Gastrocnemius medialis (tissue), 4 donors: ENCODE data around the gene CHI3L2. TPM values are rescaled to one million over a fixed set of nuclear protein-coding genes. Genes with fewer than 3 reads are reported as not detected.

ENCODE experiments used
- ATAC-seq, 2 donors: fragments of 150-250 bp; one replicate each; pipeline ENCODE4 v1.9.1; 2016
- DNase-seq, 2 donors: peaks; one replicate each; pipeline ENCODE4 v3.0.0-alpha.2; 2019
- H3K27ac ChIP-seq, 4 donors: fragments of 200-600 bp; sonication (generic); 1 replicate in 1 of 4; 2 replicates in 3 of 4; pipeline ENCODE4 v1.5.1; 2016 to 2018; ENCODE audit warnings: mild to moderate bottlenecking in 2 of 4, moderate library complexity in 1 of 4
- H3K27me3 ChIP-seq, 3 donors: fragments of 200-600 bp; sonication (generic) in 2 of 3; 1 replicate in 1 of 3; 2 replicates in 2 of 3; pipeline versions ENCODE4 v1.5.1 to v1.6.0; 2016 to 2019; ENCODE audit warnings: mild to moderate bottlenecking in 1 of 3, moderate library complexity in 1 of 3
- H3K36me3 ChIP-seq, 2 donors: fragments of 200-600 bp; sonication (generic) in 1 of 2; one replicate each; pipeline ENCODE4 v1.5.1; 2017 to 2018
- H3K4me1 ChIP-seq, 2 donors: fragments of 200-600 bp; sonication (generic) in 1 of 2; one replicate each; pipeline ENCODE4 v1.5.1; 2016 to 2017; ENCODE audit warnings: mild to moderate bottlenecking in 2 of 2
- H3K4me3 ChIP-seq, 4 donors: fragments of 200-600 bp; sonication (generic) in 3 of 4; 1 replicate in 1 of 4; 2 replicates in 3 of 4; pipeline ENCODE4 v1.5.1; 2016 to 2019; ENCODE audit warnings: mild to moderate bottlenecking in 2 of 4
- H3K9me3 ChIP-seq, 3 donors: fragments of 200-600 bp; sonication (generic) in 2 of 3; 1 replicate in 1 of 3; 2 replicates in 2 of 3; pipeline ENCODE4 v1.5.1; 2016 to 2019
- POLR2A ChIP-seq, 2 donors: fragments of 450-650 bp; IDR thresholded peaks; one replicate each; pipeline ENCODE4 v1.6.1; 2017; ENCODE audit warnings: antibody characterized with exemption in 2 of 2, mild to moderate bottlenecking in 2 of 2, moderate library complexity in 2 of 2
- in situ Hi-C, 4 donors: fragments of 200-750 bp; cut with MboI; loops; one replicate each; pipeline versions ENCODE4 v1.15.0 to v1.8.0; 2017; ENCODE audit warnings: low sequenced_read_pairs in 4 of 4
- intact Hi-C: fragments of 100-400 bp; cut with DNase I; formaldehyde crosslinking; loops from one replicate; pipeline ENCODE4 v1.15.1; 2023; ENCODE audit warnings: low total_unique reads
- total RNA-seq, 4 donors: library from RNA; depleted of rRNA; stranded (reverse); fragments of >200 nt; gene quantifications; one replicate each; pipeline versions ENCODE4 v1.1.0 to v1.2.3, GENCODE V29; 2016
- TF ChIP-seq, protein P1 (sequence below), 5 experiments: fragments of 450-650 bp in 3 of 5; fragments of 200-600 bp in 2 of 5; sonication (generic) in 2 of 5; IDR thresholded peaks in 4 of 5; conservative IDR thresholded peaks in 1 of 5; 1 replicate in 4 of 5; 2 replicates in 1 of 5; pipeline ENCODE4 v1.5.1; 2016 to 2019; ENCODE audit warnings: antibody characterized with exemption in 5 of 5, mild to moderate bottlenecking in 3 of 5, moderate library complexity in 3 of 5

Gene CHI3L2
- total RNA-seq, 4 donors from 2014 or later, result 0.40 to 2.3 (median 1.9) TPM; not detected in 1

DNA sequence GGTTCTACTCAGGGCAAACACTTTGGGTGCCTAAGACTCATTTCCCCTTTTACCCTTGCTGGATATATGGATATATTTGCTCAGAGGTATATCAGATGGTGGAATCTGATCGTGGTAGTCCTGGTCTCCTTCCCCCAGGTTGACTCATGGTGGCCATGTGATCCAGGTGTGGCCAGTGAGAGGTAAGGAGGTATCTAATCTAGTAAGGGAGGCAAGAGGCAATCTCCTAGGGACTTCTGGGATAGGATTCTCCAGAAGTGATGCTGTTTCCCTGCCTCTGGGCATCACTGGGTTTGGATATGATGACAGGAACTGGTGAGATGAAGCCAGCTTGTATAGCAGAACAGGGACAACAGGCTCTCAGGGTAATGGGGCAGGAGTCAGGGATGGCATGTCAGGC, 18.6 kb upstream of the CHI3L2 start:
- no peak overlapping the region for H3K27ac ChIP-seq
- no peak for DNase-seq
- no peaks in the 10 kb centered on the region for H3K9me3 ChIP-seq
- no peak for TF ChIP-seq POLR2A (IDR thresholded peaks at IDR 0.05)
- H3K36me3 ChIP-seq, result no peaks in the 10 kb centered on the region
- no peak for ATAC-seq
- H3K4me1 ChIP-seq, result peaks cover 0 to 2% of the 10 kb centered on the region in 2 donors
- H3K27me3 ChIP-seq, result peaks cover 17 to 31% (median 25%) of the 10 kb centered on the region in 3 donors
- H3K4me3 ChIP-seq, result no peak overlapping the region
- in situ Hi-C loops (no loop called here), intact Hi-C loops (no loop called here)

DNA sequence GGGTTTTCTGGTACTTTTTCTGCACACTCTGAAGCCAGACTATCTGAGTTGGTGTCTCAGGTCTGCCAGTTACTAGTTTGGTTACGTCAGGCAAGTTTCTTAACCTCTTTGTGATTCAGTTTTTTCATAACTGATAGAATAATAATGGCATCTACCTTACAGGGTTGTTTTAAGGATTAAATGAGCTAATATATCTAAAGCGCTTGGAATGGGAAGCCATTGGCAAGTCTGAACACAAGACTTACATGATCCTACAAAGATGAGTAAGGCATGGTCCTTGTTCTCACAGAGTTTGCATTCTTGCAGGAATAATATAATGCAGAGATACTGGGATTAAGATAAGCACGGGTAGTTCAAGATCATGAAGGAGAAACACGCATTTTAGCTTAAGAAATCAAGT, 17.9 kb upstream of the CHI3L2 start:
- Histone ChIP-seq H3K4me1 (no peaks in the 10 kb centered on the region), H3K36me3 (no peaks in the 10 kb centered on the region), H3K9me3 (no peaks in the 10 kb centered on the region), H3K4me3 (no peak overlapping the region), H3K27me3 (peaks cover 12 to 24% (median 18%) of the 10 kb centered on the region in 3 donors), H3K27ac (no peak overlapping the region)
- ATAC-seq (no peak), DNase-seq (no peak)
- intact Hi-C loops (no loop called here), in situ Hi-C loops (no loop called here)
- TF ChIP-seq, protein P1, sequence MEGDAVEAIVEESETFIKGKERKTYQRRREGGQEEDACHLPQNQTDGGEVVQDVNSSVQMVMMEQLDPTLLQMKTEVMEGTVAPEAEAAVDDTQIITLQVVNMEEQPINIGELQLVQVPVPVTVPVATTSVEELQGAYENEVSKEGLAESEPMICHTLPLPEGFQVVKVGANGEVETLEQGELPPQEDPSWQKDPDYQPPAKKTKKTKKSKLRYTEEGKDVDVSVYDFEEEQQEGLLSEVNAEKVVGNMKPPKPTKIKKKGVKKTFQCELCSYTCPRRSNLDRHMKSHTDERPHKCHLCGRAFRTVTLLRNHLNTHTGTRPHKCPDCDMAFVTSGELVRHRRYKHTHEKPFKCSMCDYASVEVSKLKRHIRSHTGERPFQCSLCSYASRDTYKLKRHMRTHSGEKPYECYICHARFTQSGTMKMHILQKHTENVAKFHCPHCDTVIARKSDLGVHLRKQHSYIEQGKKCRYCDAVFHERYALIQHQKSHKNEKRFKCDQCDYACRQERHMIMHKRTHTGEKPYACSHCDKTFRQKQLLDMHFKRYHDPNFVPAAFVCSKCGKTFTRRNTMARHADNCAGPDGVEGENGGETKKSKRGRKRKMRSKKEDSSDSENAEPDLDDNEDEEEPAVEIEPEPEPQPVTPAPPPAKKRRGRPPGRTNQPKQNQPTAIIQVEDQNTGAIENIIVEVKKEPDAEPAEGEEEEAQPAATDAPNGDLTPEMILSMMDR (IDR thresholded peaks at IDR 0.05 in 4 of 5, conservative IDR thresholded peaks at IDR 0.05 in 1 of 5), result no peak
- TF ChIP-seq POLR2A (IDR thresholded peaks at IDR 0.05), result no peak

DNA sequence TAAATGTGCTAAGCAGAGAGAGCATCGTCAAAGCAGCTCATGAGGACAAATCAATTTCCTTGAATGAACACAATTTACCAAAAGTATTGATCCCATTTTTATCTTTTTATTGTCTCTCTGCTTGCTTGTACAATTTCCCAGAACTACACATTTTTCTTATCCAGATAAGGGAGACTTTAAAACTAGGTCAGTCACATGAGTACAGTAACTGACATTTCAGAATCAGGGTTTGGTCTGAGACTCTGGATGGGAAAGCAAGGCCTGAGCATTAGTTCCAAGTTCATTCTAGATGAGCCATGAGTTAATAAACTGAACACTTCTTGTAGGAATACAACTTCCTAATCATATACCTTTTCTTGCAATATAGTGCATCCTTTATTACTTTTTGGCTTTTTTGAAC, 15.6 kb upstream of the CHI3L2 start:
- in situ Hi-C loops (no loop called here), intact Hi-C loops (no loop called here)
- TF ChIP-seq POLR2A (IDR thresholded peaks at IDR 0.05), result no peak
- TF ChIP-seq, protein P1 (IDR thresholded peaks at IDR 0.05 in 4 of 5, conservative IDR thresholded peaks at IDR 0.05 in 1 of 5), result no peak
- no peaks in the 10 kb centered on the region for H3K4me1 ChIP-seq
- peaks cover 0 to 7% (median 3%) of the 10 kb centered on the region in 3 donors for H3K27me3 ChIP-seq
- DNase-seq (no peak), ATAC-seq (no peak)
- H3K9me3 ChIP-seq, result no peaks in the 10 kb centered on the region
- H3K36me3 ChIP-seq, result no peaks in the 10 kb centered on the region
- H3K27ac ChIP-seq, result no peak overlapping the region
- H3K4me3 ChIP-seq, result no peak overlapping the region

DNA sequence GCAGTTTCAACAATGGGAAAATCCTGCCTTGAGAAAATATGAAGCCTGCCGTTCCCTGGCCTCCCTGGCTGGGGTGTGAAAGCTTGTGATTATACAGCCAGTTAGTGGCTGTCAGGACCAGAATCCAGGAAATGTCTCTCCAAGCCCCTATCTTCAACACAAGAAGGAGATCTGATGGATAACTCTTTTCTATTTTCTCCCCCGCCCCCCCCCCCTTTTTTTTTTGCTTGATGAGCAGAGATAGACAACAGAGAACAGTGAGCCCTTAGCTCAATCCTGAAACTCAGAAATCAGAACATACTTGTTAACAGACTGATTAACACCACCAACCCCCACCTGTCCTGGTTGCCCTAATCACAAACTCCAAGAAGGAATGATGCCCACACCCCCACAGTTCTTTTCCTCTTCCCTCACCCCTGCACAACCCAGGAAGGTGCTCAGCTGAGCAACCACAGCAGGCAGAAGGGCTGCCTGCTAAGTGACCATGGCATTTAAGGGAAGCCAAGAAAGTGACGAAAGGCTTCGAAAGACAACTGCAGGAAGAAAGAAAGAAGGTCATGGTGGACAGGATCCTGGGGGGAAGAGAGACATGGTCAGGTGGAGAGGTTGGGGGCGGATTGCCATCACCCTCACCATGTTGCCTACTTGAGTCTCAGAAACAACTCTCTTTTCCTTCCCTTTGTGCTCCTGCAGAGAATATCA, 14.7 kb upstream of the CHI3L2 start:
- Histone ChIP-seq H3K27ac (no peak overlapping the region), H3K36me3 (no peaks in the 10 kb centered on the region), H3K9me3 (no peaks in the 10 kb centered on the region), H3K4me1 (no peaks in the 10 kb centered on the region), H3K27me3 (peaks cover 0 to 4% (median 3%) of the 10 kb centered on the region in 3 donors), H3K4me3 (no peak overlapping the region)
- in situ Hi-C loops, result no loop called here
- TF ChIP-seq POLR2A (IDR thresholded peaks at IDR 0.05), result no peak
- TF ChIP-seq, protein P1 (IDR thresholded peaks at IDR 0.05 in 4 of 5, conservative IDR thresholded peaks at IDR 0.05 in 1 of 5), result no peak
- no peak for DNase-seq
- ATAC-seq, result no peak
- intact Hi-C loops, result no loop called here

DNA sequence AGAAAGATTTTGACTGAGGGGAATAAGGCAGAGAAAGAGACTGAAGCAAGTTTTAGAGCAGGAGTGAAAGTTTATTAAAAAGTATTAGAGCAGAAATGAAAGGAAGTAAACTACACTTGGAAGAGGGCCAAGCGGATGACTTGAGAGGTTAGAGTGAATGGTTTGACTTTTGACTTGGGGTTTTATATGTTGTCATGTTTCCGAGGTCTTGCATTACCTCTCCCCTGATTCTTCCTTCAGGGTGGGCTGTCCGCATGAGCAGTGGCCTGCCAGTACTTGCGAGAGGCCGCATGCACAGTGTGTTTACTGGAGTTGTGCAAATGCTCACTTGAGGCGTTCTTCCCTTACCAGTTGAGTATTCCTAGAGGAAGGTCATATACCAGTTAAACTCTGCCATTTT, 14.1 kb upstream of the CHI3L2 start:
- intact Hi-C loops (no loop called here), in situ Hi-C loops (no loop called here)
- ATAC-seq (no peak), DNase-seq (no peak)
- H3K4me1 ChIP-seq, result no peaks in the 10 kb centered on the region
- H3K27ac ChIP-seq, result no peak overlapping the region
- no peak overlapping the region for H3K4me3 ChIP-seq
- peaks cover 0 to 3% (median 2%) of the 10 kb centered on the region in 3 donors for H3K27me3 ChIP-seq
- H3K36me3 ChIP-seq, result no peaks in the 10 kb centered on the region
- TF ChIP-seq, protein P1 (IDR thresholded peaks at IDR 0.05 in 4 of 5, conservative IDR thresholded peaks at IDR 0.05 in 1 of 5), result no peak
- TF ChIP-seq POLR2A (IDR thresholded peaks at IDR 0.05), result no peak
- H3K9me3 ChIP-seq, result no peaks in the 10 kb centered on the region
